SK-MEL-5 (cell line): ENCODE data around the gene OSBPL5. TPM values are rescaled to one million over a fixed set of nuclear protein-coding genes. Genes with fewer than 3 reads are reported as not detected.

ENCODE experiments used
- DNase-seq: peaks from one replicate; pipeline ENCODE4 v3.0.0-alpha.2; 2016; ENCODE audit warnings: low read depth, low spot score
- in situ Hi-C: cut with HindIII; loops from 2 replicates; pipeline ENCODE4 v1.10.0; 2016; ENCODE audit warnings: low sequenced_read_pairs, high pct_unique_total_duplicates, low pct_unique_long_range_greater_than_20kb
- total RNA-seq: library from RNA; depleted of rRNA; stranded (reverse); fragments of >200 nt; shearing (Covaris generic); gene quantifications from 2 replicates; pipeline ENCODE4 v1.2.3, GENCODE V29; 2014

The OSBPL5 gene
- total RNA-seq, 1 experiment from 2014 or later, result 11.7 TPM

DNA sequence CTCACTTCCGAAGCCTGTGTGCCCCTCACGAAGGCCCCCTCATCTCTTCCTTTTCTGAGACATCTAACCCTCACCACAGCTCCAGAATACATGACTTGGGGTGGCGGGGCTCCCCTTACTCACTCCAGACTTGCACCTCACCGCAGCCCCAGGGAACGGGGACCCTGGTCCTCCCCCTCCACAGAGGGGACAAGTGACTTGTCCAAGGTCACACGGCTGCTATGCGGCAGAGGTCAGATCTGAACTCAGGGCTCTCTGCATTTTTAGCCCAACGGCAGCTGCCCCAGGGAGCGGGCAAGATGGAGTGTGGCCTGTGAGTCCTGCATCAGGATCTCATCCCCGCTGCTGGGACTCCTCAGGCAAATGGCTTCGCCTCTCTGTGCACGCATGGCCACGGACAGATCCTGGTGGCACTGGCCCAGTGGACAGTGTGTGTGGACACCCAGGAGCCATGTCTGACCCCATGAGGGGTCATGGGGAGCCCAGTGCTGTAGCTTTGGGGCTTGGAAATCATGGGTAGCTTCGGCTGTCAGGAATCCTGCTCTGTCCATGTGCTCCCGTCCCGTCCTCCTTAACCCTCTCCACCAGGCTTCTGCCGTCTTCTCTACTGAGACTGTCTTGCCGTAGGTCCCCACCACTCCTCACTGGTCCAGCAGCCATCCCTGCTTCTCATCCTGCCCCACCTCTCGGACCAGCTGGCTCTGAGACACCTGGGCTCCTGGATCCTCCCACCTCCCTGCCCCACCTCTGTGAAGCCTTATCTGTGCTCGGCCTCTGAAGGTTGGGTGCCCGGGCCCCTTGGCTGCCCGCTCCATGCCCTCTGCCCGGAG, 59.9 kb downstream of the OSBPL5 start:
- in situ Hi-C loops, result no loop called here

DNA sequence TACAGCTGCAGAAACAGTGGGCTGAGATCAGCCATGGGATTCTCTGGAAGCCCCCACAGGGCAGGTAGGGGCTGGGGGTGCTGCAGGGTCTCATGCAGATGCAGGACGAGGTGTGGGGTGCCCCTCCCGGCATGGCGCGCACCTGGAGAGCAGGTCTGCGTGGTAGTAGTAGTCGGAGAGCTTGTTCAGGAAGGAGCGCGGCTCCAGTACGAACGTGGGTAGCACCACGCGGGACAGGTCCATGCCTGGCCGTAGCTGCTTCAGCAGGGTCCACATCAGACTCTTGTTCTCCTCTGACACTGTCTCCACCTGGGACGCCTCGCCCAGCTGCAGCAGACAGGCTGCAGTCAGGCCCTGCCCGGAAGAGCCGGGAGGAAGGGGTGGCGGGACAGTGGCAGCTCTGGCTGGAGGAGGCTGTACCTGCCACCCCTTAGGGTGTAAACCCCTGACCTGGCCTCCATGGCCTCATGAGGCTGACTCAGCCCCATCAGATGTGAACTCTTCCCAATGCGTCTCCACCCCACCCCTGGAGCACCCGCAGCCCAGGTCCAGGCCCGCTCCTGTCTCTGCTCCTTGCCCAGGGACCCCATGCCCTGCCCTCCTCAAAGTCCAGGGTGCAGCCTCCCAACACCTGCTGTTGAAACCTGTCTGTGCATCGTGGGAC, 60.9 kb downstream of the OSBPL5 start:
- in situ Hi-C loops, result no loop called here
- no peak for DNase-seq

More for the DNA sequence above, 59.9 kb downstream of the OSBPL5 start:
- no peak for DNase-seq

DNA sequence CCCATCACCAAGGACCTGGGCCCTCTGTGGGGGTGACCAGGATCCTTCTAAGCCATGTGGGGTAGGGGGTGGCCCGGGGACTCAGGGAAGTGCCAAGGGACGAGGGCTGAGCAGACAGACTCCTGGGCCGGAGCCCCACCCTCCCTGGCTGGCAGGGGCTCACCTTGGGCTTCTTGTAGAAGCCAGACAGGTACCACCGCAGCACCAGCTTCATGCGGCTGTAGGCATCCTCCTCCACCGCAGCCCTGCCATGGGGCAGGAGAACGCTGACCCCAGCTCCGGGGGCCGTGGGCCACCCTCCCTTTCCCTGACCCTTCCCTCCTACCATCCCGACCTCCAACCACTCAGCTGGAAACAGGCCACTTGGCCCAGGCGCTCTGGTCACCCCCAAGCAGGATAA, 62.0 kb downstream of the OSBPL5 start:
- DNase-seq, result no peak
- in situ Hi-C loops, result no loop called here

DNA sequence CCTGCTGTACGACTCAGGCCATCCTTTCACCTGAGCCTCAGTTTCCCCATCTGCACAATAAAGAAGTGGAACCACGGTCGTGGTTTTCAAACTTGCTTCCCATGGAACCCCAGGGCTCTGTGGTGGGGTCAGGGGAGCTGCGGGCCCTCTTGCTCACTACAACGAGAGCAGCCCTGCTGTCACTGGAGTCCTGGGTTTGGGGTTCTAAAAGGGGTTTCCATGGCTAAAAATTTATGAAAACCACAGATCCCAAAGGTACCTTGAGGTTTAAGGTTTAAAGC, 62.5 kb downstream of the OSBPL5 start:
- DNase-seq, result no peak
- in situ Hi-C loops, result no loop called here

DNA sequence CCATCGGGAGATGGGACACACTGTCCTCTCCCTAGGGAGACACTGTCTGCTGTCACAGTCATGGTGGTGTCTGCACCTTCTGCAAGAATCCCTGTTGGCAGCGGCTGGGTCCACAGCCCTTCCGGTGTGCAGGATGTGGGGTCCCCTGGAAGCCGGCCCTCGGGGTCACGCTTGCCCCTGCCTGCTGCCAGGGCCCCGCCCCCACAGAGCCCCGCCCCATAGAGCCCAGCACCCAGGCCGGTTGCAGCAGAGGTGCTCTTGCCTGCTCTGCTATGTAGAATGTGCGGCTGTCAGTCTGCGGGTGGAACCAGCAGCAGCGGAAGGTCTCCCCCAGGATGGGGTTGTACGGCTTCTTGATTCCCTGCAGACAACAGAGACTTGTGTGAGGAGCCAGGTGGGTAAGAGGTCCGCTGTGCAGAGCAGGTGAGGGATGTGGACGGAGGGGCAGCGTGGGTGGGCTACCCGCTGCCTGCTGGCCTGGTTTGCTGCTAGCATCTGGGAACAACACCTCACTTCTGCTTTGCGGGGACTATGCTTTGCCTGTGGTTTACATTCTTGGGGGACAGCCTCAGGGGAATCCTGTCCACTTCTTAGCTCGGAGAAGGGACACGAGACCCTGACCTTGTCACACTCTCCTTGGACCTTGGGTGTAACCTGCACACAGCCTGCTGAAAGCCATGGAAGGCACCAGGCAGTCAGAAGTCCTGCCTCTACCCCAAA, 63.0 kb downstream of the OSBPL5 start:
- in situ Hi-C loops, result no loop called here
- DNase-seq, result no peak

DNA sequence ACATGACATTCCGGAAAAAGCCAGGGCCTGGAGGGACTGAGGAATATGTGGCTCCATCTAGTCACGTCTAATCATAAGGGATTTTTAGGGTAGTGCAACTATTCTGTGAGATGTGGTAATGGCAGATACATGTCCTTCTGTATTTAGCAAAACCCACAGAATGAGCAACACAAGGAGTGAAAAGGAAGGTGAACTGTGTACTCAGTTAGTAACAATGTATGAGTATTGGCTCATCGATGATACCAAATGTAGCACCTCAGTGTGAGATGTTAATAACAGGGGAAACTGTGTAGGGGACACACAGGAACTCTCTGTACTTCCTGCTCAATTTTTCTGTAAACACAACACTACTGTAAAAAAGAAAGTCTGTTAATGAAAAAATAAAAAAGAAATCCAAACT, 65.9 kb downstream of the OSBPL5 start:
- no peak for DNase-seq
- in situ Hi-C loops, result no loop called here

DNA sequence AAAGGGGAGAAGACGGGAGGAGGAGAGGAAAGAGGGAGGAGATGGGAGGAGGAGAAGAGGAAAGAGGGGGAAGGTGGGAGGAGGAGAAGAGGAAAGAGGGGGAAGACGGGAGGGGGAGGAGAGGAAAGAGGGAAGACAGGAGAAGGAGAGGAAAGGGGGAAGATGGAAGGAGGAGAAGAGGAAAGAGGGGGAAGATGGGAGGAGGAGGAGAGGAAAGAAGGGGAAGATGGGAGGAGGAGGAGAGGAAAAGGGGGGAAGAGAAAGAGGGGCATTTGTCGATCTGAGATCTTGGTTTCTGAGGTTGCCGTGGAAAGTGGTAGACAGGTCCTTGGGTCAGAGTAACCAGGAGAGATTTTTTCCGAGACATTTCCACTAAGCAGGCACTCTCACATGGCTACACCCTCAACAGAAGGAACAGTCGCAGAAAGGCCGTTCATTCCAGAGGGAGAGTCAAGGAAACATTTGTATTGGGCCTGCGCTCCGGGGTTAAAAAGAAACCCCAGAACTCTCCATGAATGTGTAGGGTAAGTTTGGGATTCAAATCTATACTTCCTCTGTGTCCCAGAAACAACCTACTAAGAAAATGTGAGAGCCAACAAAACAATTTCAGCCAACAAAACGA, 68.1 kb downstream of the OSBPL5 start:
- in situ Hi-C loops, result no loop called here
- DNase-seq, result no peak

DNA sequence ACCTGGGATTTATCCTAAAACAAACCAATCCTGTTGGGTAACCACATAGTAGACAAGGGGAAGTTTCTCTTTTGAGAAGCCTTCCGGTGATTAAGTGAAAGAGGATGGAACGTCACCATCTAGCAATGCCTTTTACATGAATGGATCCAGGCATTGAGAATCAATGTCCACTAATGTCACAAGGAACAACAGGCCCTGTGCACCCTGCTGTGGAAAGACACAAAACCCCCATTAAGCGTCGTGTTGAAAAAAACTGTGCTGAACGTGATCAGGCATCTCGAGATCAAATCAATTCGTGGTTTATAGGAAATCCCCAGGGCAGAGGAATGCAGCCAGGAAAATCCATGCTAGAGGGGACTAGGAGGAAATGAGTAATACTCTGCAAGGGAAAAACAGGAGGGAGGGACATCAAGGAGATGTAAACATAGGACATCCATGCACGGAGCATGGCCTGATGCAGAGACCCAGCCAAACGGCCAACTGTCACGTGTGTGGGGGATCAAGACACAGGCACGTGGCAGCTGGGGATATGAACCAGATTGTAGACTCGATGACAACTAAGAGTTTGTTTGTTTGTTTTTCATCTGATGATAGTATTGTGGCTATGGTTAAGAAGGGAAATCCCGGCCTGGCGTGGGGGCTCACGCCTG, 69.3 kb downstream of the OSBPL5 start:
- in situ Hi-C loops, result no loop called here
- peak; percentile 98 for DNase-seq

DNA sequence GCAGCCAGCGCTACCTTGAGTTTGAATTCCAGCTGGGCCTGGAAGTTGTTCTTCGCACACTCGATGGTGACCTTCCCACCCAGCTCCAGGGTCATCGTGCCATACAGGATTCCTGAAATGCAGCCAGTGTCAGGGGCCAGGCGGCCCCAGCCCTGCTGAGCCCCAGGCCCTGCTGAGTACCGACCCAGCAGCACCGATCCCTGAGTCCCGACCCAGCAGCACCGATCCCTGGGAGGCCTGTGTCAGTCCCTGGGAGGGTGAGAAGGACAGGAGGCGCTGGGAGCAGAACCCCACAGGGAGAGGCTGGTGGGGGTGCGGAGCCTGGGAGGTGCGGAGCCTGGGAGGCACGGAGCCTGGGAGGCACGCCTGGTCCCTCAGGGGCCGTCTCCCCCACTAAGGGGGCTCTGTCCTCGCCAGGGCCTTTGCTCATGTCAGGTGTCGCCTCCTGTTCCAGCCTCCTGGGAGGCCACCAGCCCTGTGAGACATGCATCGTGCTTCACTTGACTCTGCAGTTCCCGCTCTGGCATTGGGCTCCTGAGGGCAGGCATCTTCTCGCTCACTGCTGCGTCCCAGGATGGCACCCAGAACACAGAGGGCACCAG, 70.8 kb downstream of the OSBPL5 start:
- no peak for DNase-seq
- in situ Hi-C loops, result no loop called here

DNA sequence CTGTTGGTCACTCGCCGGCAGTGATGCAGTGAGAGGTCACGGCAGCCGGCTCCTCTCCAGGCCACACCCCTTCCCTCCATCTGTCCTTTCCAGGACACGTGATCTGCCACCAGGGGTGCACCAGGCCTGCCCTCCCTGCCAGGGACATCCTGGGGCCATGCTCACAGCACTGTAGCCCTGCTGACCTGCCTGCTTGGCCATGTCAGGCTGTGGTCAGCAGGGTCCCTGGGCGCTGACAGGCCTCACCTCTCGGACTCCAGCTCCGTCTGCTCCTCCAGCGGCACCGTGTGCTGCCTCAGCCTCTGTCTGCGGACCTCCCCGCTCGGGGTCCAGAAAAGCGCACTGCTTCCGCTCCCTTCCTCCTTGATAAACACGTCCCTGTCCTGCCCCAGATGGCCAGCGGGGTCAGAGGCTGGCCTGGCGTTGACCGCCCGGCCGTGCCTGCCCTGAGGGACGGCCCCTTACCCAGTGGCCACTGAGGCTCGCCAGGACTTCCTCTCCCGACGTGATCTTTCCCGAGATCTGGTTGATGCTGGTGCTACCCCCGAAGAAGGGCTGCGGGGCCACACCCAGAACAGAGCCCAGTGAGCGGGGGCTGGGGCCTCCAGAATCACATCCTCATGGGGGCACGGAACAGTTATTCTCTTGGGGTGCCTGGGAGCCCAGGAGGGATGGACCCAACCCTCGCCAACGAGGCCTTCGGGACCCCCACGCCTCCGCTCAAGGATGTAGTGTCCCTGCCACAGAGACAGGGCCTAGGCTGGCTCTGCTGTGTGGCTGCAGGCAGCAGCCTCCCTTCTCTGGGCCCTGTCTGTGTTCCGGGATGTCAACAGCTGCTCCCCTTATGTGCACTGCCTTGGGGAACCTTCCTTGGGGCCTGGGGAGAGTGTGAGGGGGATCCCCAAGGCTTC, 71.6 kb downstream of the OSBPL5 start:
- DNase-seq, result no peak
- in situ Hi-C loops, result no loop called here

DNA sequence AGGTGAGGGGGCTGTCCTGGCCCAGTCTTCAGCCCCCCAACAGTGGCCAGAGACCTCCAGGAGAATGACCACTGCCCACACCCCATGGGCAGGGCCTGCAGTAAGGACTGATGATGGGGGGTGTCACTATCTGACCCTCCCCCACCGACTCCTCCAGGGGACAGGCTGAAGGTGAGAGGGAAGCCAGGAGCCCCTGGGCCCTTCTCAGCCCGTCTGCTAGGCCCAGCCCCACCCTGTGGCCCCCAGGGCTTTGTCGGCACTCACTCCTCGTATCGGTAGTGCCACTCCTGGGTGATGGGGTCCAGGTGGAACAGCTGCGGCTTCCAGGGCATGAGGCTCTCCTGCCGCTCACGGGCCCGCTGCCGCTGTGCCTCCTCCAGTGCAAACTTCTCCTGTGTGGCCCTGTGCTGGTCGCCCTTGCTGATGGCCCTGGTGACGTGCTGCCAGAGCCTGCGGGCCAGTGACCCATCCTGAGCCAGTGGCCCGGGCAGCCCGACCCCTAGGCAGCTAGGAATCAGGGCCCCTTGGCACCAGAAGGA, 72.4 kb downstream of the OSBPL5 start:
- no peak for DNase-seq
- in situ Hi-C loops, result no loop called here

DNA sequence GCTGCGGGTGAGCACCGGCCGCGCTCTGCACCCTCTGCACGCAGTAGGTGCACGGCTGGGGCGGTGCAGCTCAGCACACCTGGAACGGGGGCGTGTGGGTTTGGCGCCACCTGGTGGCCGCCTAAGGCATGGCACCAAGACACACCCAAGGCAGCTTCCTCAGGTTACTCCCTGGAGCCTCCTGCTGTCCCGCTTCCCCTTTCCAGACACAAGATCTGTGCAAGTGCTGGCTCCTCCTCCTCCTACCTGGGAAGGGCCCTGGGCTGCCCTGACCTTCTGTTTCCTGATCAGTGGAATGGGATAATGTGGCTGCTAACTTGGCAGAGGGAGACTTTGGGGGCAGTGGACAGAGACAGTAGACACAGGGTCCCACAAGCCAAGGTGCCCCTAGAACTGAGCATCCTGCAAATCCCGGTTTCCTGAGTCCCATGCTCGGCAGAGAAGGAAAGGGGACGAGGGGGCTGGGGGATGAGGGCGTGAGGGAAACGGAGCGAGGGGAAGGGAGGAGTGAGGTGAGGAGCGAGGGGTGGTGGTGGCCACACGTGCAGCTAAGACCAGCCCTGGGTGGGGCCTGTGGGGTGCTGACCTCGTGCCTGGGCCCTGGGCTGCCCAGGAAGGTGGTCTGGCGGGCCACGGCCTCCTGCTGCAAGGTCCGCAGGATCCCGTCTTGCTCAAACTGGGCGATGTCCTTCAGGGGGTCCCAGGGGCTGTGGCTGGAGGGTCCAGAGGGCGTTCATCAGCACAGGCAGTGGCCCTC, 73.1 kb downstream of the OSBPL5 start:
- DNase-seq, result peak; percentile 77
- in situ Hi-C loops, result no loop called here

DNA sequence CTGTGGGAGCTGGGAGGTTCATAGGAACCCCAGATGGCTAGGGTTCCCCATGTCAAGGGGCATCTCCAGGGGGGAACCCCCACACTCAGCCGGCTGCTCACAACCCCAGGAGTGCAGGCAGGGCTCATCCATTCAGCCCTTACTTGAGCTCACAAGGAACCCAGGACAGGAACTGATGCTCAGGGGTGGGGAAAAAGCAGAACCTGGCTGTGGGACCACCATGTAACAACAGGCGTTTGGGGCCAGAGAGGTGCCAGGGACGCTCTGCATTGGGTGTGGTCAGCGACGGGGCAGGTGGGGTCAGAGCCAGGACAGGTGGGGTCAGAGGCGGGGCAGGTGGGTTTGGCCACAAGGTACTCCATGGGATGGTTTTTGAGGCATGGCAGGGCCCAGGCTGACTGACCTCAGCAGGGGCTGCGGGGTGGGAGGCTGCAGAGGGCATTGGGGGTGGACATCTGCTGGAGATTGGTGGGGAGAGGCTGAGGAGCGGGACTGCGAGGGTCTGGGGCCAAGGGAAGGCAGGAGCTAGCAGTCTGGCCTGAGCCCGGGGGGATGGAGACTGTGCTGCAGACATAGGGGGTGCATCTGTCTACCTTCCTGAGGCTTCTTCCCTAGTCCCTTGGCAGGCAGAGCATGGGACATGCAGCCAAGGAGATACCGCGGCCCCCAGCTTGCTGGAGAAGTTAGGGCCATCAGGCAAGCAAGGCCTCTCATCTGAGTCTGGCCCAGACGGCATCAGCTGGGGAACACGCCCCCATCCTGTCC, 73.8 kb downstream of the OSBPL5 start:
- no peak for DNase-seq
- in situ Hi-C loops, result no loop called here

DNA sequence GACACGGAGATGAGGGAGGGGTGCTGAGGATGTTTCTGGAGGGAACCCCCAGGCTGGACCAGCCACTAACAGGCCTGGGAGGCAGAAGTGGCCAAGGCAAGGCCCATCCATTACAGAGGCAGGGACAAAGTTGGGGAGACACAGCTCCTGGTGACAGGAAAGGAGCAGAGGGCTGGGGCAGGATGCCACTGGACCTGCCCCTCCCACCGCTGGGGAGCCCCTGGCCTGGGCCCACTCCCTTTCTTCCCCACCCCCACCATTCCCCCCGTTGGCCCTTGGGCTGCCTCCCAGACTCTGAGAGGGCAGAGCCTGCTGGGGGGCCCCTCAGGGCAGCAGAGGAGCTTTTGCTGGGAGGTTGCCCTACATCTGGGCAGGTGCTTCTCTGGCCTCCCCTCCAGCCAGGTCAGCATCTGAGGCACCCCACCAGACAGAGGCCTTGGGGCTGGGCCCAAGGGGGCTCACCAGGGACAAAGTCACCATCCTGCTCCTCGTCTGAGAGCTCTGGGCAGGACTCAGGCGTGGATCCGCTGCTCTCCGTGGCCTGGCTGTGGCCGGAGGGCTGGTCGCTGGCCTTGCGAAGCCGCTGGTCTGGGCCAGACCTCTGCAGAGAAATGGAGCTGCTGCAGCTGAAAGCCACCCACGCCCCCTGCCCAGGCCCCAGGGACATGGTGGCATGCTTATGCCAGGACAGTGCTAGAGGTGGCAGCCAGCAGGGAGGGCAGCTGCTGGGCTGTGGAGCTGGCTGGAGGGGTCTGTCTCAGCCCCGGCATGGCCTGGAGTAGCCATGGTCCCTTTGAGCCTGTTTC, 74.8 kb downstream of the OSBPL5 start:
- in situ Hi-C loops, result no loop called here
- DNase-seq, result no peak
